ENCODE results near the gene TYROBP. TPM values are rescaled to one million over a fixed set of nuclear protein-coding genes. Genes with fewer than 3 reads are reported as not detected.
A peak's percentile ranks its signal among the peaks of the same experiment; 100 is the strongest.

TYROBP gene
- total RNA-seq, 2 donors from 2014 or later, result not detected

DNA sequence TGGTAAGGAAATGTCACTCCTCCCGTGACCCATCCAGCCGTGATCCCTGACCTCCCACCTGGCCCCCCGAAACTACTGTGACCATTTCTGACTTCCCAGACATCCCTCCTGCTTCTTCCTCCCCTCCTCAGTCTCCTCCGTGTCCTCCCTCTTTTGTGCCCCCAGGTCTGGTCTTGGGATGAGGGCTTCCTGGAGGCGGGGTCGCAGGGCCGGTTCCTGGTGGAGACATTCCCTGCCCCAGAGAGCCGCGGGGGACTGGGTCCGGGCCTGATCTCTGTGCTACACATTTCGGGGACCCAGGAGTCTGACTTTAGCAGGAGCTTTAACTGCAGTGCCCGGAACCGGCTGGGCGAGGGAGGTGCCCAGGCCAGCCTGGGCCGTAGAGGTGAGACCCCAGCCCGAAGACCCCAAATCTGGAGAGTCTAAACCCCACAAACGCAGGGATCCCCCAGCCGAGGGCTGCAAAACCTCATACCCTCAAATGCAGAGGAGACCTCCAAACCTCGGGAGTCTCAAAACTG, 46.4 kb downstream of the TYROBP start:
- no peak overlapping the region for H3K4me3 Mint-ChIP-seq
- H3K36me3 Mint-ChIP-seq (ENCODE audit: low read depth), result no peaks in the 10 kb centered on the region
- no peak overlapping the region for H3K27ac Mint-ChIP-seq
- H3K4me1 Mint-ChIP-seq, result peaks cover 5% of the 10 kb centered on the region
- ATAC-seq (replicated peaks), result no peak
- peaks cover 38% of the 10 kb centered on the region for H3K27me3 Mint-ChIP-seq
- H3K9me3 Mint-ChIP-seq, result no peaks in the 10 kb centered on the region

DNA sequence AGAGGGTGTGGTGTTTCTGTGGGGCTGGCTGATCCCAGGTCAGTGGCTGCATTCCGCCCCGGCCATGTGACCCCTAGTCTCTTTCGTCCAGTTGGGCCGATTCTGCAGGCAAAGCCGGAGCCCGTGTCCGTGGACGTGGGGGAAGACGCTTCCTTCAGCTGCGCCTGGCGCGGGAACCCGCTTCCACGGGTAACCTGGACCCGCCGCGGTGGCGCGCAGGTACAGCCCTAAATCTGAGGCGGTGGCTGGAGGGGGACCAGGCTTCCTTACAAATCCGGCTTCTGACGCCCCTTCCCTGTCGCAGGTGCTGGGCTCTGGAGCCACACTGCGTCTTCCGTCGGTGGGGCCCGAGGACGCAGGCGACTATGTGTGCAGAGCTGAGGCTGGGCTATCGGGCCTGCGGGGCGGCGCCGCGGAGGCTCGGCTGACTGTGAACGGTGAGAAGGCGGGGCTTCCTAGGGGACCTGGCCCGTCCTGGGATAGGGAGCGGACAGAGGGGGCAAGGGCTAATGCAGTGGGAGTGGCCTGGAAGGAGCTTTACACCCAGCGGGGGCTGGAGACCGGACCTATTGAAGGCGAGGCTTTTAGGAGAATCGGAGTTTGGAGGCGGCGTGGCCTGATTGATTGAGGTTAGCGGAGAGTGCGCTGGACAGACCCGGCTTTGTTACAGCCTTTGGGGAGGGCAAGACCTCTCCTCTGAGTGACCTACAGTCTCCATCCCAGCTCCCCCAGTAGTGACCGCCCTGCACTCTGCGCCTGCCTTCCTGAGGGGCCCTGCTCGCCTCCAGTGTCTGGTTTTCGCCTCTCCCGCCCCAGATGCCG, 47.1 kb downstream of the TYROBP start:
- Mint-ChIP-seq H3K9me3 (no peaks in the 10 kb centered on the region), H3K27me3 (peaks cover 34% of the 10 kb centered on the region), H3K4me3 (no peak overlapping the region), H3K4me1 (peaks cover 5% of the 10 kb centered on the region), H3K36me3 (ENCODE audit: low read depth) (no peaks in the 10 kb centered on the region), H3K27ac (no peak overlapping the region)
- ATAC-seq (replicated peaks), result no peak

DNA sequence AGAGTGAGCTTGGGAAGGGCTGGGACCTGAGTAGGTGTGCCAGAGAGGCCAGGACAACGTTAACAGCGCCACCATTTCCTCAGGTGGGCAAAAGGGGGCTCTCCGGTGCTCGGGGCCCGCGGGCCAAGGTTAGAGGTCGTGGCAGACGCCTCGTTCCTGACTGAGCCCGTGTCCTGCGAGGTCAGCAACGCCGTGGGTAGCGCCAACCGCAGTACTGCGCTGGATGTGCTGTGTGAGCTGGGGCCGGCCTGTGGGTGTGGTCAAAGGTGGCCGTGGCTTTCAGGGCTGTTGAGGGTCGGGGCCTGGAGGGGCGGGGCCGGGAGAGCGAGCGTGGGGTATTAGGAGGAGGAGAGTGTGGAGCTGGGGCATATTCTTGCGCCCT, 47.7 kb downstream of the TYROBP start:
- no peaks in the 10 kb centered on the region for H3K9me3 Mint-ChIP-seq
- H3K4me1 Mint-ChIP-seq, result peaks cover 3% of the 10 kb centered on the region
- H3K4me3 Mint-ChIP-seq, result no peak overlapping the region
- H3K27ac Mint-ChIP-seq, result no peak overlapping the region
- no peaks in the 10 kb centered on the region for H3K36me3 Mint-ChIP-seq (ENCODE audit: low read depth)
- no peak for ATAC-seq (replicated peaks)
- peaks cover 32% of the 10 kb centered on the region for H3K27me3 Mint-ChIP-seq

DNA sequence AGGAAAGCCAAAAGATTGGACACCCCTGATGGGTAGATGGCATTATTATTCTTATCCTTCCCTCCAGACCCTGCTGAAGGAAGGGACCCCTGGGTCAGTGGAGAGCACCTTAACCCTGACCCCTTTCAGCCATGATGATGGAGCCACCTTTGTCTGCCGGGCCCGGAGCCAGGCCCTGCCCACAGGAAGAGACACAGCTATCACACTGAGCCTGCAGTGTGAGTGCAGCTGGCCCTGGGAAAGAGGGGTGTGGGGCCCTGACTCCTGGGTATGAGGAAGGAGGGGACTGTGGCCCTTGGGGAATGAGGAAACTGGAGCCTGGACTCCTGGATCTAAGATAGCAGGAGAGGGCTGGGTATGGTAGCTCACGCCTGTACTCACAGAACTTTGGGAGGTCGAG, 48.7 kb downstream of the TYROBP start:
- ATAC-seq (replicated peaks), result no peak

DNA sequence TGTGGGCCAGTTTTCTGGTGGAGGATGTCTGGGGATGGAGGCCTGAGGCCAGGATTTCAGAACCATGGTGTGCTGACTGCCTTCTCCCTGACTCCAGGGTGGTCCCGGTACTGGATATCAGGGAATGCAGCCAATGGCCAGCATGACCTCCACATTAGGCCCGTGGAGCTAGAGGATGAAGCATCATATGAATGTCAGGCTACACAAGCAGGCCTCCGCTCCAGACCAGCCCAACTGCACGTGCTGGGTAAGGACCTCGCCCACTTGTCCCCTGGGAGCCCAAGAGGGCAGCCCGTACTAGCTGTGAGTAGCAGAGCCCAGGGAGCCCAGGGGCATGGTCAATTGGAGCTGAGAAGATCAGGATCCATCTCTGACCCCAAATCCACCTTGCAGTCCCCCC, 49.8 kb downstream of the TYROBP start:
- Mint-ChIP-seq H3K9me3 (no peaks in the 10 kb centered on the region), H3K4me1 (peaks cover under 1% of the 10 kb centered on the region), H3K27me3 (peaks cover 42% of the 10 kb centered on the region), H3K4me3 (peak overlapping the region; percentile 72), H3K36me3 (ENCODE audit: low read depth) (no peaks in the 10 kb centered on the region), H3K27ac (no peak overlapping the region)
- ATAC-seq (replicated peaks), result no peak

More for the DNA sequence above, 48.7 kb downstream of the TYROBP start:
- peaks cover 39% of the 10 kb centered on the region for H3K27me3 Mint-ChIP-seq
- H3K4me1 Mint-ChIP-seq, result no peaks in the 10 kb centered on the region
- no peaks in the 10 kb centered on the region for H3K36me3 Mint-ChIP-seq (ENCODE audit: low read depth)
- H3K27ac Mint-ChIP-seq, result no peak overlapping the region
- no peaks in the 10 kb centered on the region for H3K9me3 Mint-ChIP-seq
- no peak overlapping the region for H3K4me3 Mint-ChIP-seq

DNA sequence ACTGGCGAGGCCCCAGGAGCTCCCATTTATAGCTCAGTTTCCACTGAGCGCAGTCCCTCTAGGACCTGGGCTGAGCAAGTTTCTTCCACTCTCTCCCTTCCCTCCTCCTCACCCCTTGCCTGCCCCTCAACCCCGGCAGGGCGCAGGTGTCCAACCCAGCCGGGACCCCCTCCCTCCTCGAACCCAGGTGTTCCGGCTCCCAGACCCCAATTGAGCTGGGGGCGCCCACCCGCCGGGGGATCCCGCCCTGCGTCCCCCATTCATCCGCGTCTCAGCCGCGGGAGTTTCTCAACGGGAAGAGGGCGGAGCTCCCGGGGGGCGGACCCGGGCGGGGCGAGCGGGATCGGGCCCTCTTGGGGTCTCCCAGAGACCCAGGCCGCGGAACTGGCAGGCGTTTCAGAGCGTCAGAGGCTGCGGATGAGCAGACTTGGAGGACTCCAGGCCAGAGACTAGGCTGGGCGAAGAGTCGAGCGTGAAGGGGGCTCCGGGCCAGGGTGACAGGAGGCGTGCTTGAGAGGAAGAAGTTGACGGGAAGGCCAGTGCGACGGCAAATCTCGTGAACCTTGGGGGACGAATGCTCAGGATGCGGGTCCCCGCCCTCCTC, 51.4 kb downstream of the TYROBP start, which contains the start of gene KIRREL2:
TSS of gene KIRREL2 (plus strand) at position 366 of the 604 bp plus-strand sequence. CDS start at position 575, 209 bp downstream.
- Mint-ChIP-seq H3K4me1 (peaks cover 6% of the 10 kb centered on the region), H3K9me3 (no peaks in the 10 kb centered on the region), H3K27ac (no peak within 1 kb of the TSS), H3K4me3 (peak within 1 kb of the TSS; percentile 72), H3K36me3 (ENCODE audit: low read depth) (no peaks in the 10 kb centered on the region), H3K27me3 (peaks cover 49% of the 10 kb centered on the region)
- peak; percentile 74 for ATAC-seq (replicated peaks)

Other genes with a start within 250 kb of the TYROBP start
- 1 to 10 TPM in 1 of 2 donors, under 1 TPM in 1; 0.73 to 8.0 TPM for gene UPK1A, start 241.8 kb downstream of the TYROBP start, total RNA-seq
- gene ZBTB32, start 203.7 kb downstream of the TYROBP start, total RNA-seq, result 100 to 1,000 TPM; 138 to 217 TPM
- gene KMT2B, start 190.3 kb downstream of the TYROBP start, total RNA-seq, result 100 to 1,000 TPM in 1 of 2 donors, 10 to 100 TPM in 1; 67.4 to 117 TPM
- 100 to 1,000 TPM in 1 of 2 donors, 10 to 100 TPM in 1; 42.3 to 153 TPM for gene IGFLR1, start 165.8 kb downstream of the TYROBP start, total RNA-seq
- gene U2AF1L4, start 162.9 kb downstream of the TYROBP start, total RNA-seq, result 10 to 100 TPM; 17.8 to 21.6 TPM
- 10 to 100 TPM; 34.0 to 51.2 TPM for gene PSENEN, start 162.6 kb downstream of the TYROBP start, total RNA-seq
- gene LIN37, start 159.7 kb downstream of the TYROBP start, total RNA-seq, result 10 to 100 TPM; 11.0 to 20.1 TPM
- not detected for gene HSPB6, start 151.3 kb downstream of the TYROBP start, total RNA-seq
- 10 to 100 TPM; 28.4 to 31.2 TPM for gene PROSER3, start 150.1 kb downstream of the TYROBP start, total RNA-seq
- gene ARHGAP33, start 132.7 kb downstream of the TYROBP start, total RNA-seq, result 10 to 100 TPM; 40.3 to 71.7 TPM
- under 1 TPM in 1 of 2 donors, not detected in 1; 0.13 TPM for gene PRODH2, start 95.5 kb downstream of the TYROBP start, total RNA-seq
- under 1 TPM in 1 of 2 donors, not detected in 1; 0.05 TPM for gene NPHS1, start 55.8 kb downstream of the TYROBP start, total RNA-seq
- 1 to 10 TPM; 1.0 to 1.4 TPM for gene KIRREL2, start 51.4 kb downstream of the TYROBP start, total RNA-seq
- gene APLP1, start 39.7 kb downstream of the TYROBP start, total RNA-seq, result 1 to 10 TPM; 2.3 to 2.6 TPM
- 100 to 1,000 TPM in 1 of 2 donors, 10 to 100 TPM in 1; 35.8 to 113 TPM for gene NFKBID, start 7.8 kb downstream of the TYROBP start, total RNA-seq
- gene HCST, start 5.8 kb downstream of the TYROBP start, total RNA-seq, result 10 to 100 TPM; 45.5 to 47.6 TPM
- gene LRFN3, start 28.1 kb upstream of the TYROBP start, total RNA-seq, result 10 to 100 TPM in 1 of 2 donors, 1 to 10 TPM in 1; 9.8 to 15.1 TPM
- 10 to 100 TPM; 17.5 to 26.0 TPM for gene SDHAF1, start 86.9 kb upstream of the TYROBP start, total RNA-seq
- 1 to 10 TPM; 1.5 to 3.9 TPM for gene SYNE4, start 100.5 kb upstream of the TYROBP start, total RNA-seq
- 10 to 100 TPM; 39.1 to 69.6 TPM for gene ALKBH6, start 105.9 kb upstream of the TYROBP start, total RNA-seq
- 1 to 10 TPM in 1 of 2 donors, under 1 TPM in 1; 0.89 to 7.1 TPM for gene CLIP3, start 124.6 kb upstream of the TYROBP start, total RNA-seq
- gene THAP8, start 146.0 kb upstream of the TYROBP start, total RNA-seq, result 1 to 10 TPM; 2.3 to 7.9 TPM
- 10 to 100 TPM; 19.3 to 33.2 TPM for gene WDR62, start 146.6 kb upstream of the TYROBP start, total RNA-seq
- gene OVOL3, start 202.8 kb upstream of the TYROBP start, total RNA-seq, result not detected
- gene POLR2I, start 206.6 kb upstream of the TYROBP start, total RNA-seq, result 10 to 100 TPM; 32.4 to 58.0 TPM
- gene TBCB, start 207.2 kb upstream of the TYROBP start, total RNA-seq, result 100 to 1,000 TPM; 105 to 162 TPM
- 100 to 1,000 TPM; 259 to 374 TPM for gene CAPNS1, start 231.8 kb upstream of the TYROBP start, total RNA-seq
- gene COX7A1, start 244.2 kb upstream of the TYROBP start, total RNA-seq, result not detected

All from activated T-helper 17 cell treated with anti-CD3 and anti-CD28 coated beads, Interleukin-2, amount 50 U/mL, for 72 hours (primary cell).